Choroid plexus epithelial cell (primary cell): ENCODE measurements around the gene PIP4K2C.

Experiments
- DNase-seq: peaks from one replicate; pipeline ENCODE4 v3.0.0-alpha.2; 2010; ENCODE audit warnings: low read depth
- H3K4me3 ChIP-seq: 2 replicates; pipeline ENCODE4 v1.5.1; 2011; ENCODE audit warnings: low read depth, mild to moderate bottlenecking, control low read depth, low read length, moderate library complexity
- CTCF ChIP-seq: conservative IDR thresholded peaks from 2 replicates; pipeline ENCODE4 v1.5.1; 2011; ENCODE audit warnings: low read depth, mild to moderate bottlenecking, control low read depth, inconsistent platforms, low read length, moderate library complexity

The PIP4K2C gene

GRCh38 chr12:57605811-57606311 is 14.9 kb downstream of the PIP4K2C start:
- no peak for DNase-seq
- no peak for TF ChIP-seq CTCF
- H3K4me3 ChIP-seq: peak overlapping the region; percentile 83

- TF ChIP-seq CTCF: no peak
- H3K4me3 ChIP-seq: no peak overlapping the region
- DNase-seq: no peak
Measured at GRCh38 chr12:57606399-57606798, 15.4 kb downstream of the PIP4K2C start.

GRCh38 chr12:57606821-57607220 is 15.8 kb downstream of the PIP4K2C start:
- DNase-seq: no peak
- no peak overlapping the region for H3K4me3 ChIP-seq
- TF ChIP-seq CTCF: no peak

- no peak for TF ChIP-seq CTCF
- H3K4me3 ChIP-seq: no peak overlapping the region
Measured at GRCh38 chr12:57607958-57608663, 17.1 kb downstream of the PIP4K2C start.

GRCh38 chr12:57609101-57609780 is 18.2 kb downstream of the PIP4K2C start:
- DNase-seq: no peak
- no peak overlapping the region for H3K4me3 ChIP-seq
- TF ChIP-seq CTCF: no peak

More at GRCh38 chr12:57607958-57608663, 17.1 kb downstream of the PIP4K2C start:
- no peak for DNase-seq

GRCh38 chr12:57609781-57610553 is 19.0 kb downstream of the PIP4K2C start:
- H3K4me3 ChIP-seq: peak overlapping the region; percentile 70
- DNase-seq: no peak
- no peak for TF ChIP-seq CTCF
